ENCODE data around the gene OTUB2. TPM values are rescaled to one million over a fixed set of nuclear protein-coding genes. Genes with fewer than 3 reads are reported as not detected.

The OTUB2 gene
- polyA plus RNA-seq, 2 donors, result 2.3 to 3.9 TPM

Other genes with a start within 250 kb of the OTUB2 start
- gene PRIMA1, start 237.9 kb upstream of the OTUB2 start, polyA plus RNA-seq, result 1 to 10 TPM; 1.7 to 2.9 TPM
- not detected for gene FAM181A, start 99.0 kb upstream of the OTUB2 start, polyA plus RNA-seq
- gene ASB2, start 49.8 kb upstream of the OTUB2 start, polyA plus RNA-seq, result 1 to 10 TPM; 4.5 to 4.7 TPM
- not detected for gene CCDC197, start 29.0 kb upstream of the OTUB2 start, polyA plus RNA-seq
- 10 to 100 TPM; 45.6 to 58.3 TPM for gene DDX24, start 54.9 kb downstream of the OTUB2 start, polyA plus RNA-seq
- gene IFI27L1, start 55.0 kb downstream of the OTUB2 start, polyA plus RNA-seq, result 10 to 100 TPM; 11.2 to 29.8 TPM
- gene IFI27, start 84.4 kb downstream of the OTUB2 start, polyA plus RNA-seq, result 100 to 1,000 TPM; 155 to 478 TPM
- 100 to 1,000 TPM in 1 of 2 donors, 10 to 100 TPM in 1; 51.4 to 112 TPM for gene IFI27L2, start 103.3 kb downstream of the OTUB2 start, polyA plus RNA-seq
- under 1 TPM; 0.08 to 0.09 TPM for gene PPP4R4, start 148.0 kb downstream of the OTUB2 start, polyA plus RNA-seq

Data from esophagus (tissue), 2 donors.